Astrocyte of the cerebellum (primary cell): ENCODE results near the gene GSTO1.
A peak's percentile ranks its signal among the peaks of the same experiment; 100 is the strongest.
"Not testable (repeated sequence)": the region's sequence is repeated elsewhere in the genome, so short reads cannot be mapped to it uniquely, and the experiment has no call there.

Source experiments
- DNase-seq: peaks from one replicate; pipeline ENCODE4 v3.0.0-alpha.2; 2011; ENCODE audit warnings: low read depth
- H3K4me3 ChIP-seq: 2 replicates; pipeline ENCODE4 v1.5.1; 2011; ENCODE audit warnings: mild to moderate bottlenecking, low read depth, low read length, moderate library complexity
- CTCF ChIP-seq: IDR thresholded peaks from 2 replicates; pipeline ENCODE4 v1.5.1; 2012; ENCODE audit warnings: low read length, low read depth, moderate library complexity, mild to moderate bottlenecking; ENCODE audit errors: missing control alignments
- in situ Hi-C: cut with HindIII; loops from 2 replicates; pipeline ENCODE4 v1.10.0; 2017; ENCODE audit warnings: low sequenced_read_pairs

Gene GSTO1

GRCh38 chr10:104247513-104248146 is 7.1 kb upstream of the GSTO1 start:
- DNase-seq: no peak
- TF ChIP-seq CTCF: no peak
- H3K4me3 ChIP-seq: no peak overlapping the region
- in situ Hi-C loops: no loop called here

GRCh38 chr10:104248931-104249330 is 5.8 kb upstream of the GSTO1 start:
- in situ Hi-C loops, DNase-seq, H3K4me3 ChIP-seq: not testable (repeated sequence)

- no peak for TF ChIP-seq CTCF
- no peak overlapping the region for H3K4me3 ChIP-seq
- no peak for DNase-seq
- in situ Hi-C loops: no loop called here
Observed at GRCh38 chr10:104250371-104250770, 4.3 kb upstream of the GSTO1 start.

- DNase-seq: no peak
- H3K4me3 ChIP-seq: no peak overlapping the region
- in situ Hi-C loops: no loop called here
- no peak for TF ChIP-seq CTCF
Observed at GRCh38 chr10:104251443-104251842, 3.2 kb upstream of the GSTO1 start.

- in situ Hi-C loops: no loop called here
- no peak overlapping the region for H3K4me3 ChIP-seq
- DNase-seq: no peak
- no peak for TF ChIP-seq CTCF
Observed at GRCh38 chr10:104252368-104252767, 2.3 kb upstream of the GSTO1 start.

- H3K4me3 ChIP-seq: no peak overlapping the region
- in situ Hi-C loops: no loop called here
- no peak for DNase-seq
- no peak for TF ChIP-seq CTCF
Observed at GRCh38 chr10:104253106-104253505, 1.6 kb upstream of the GSTO1 start.

GRCh38 chr10:104253606-104254410 is 884 bp upstream of the GSTO1 start:
- no peak for TF ChIP-seq CTCF
- in situ Hi-C loops: no loop called here

More at GRCh38 chr10:104253606-104254410, 884 bp upstream of the GSTO1 start:
- no peak for DNase-seq
- peak overlapping the region; percentile 79 for H3K4me3 ChIP-seq
